IPS-11a (cell line): Measurements from ENCODE around the gene NOTCH1.
"Not testable (repeated sequence)": the region's sequence is repeated elsewhere in the genome, so short reads cannot be mapped to it uniquely, and the experiment has no call there.

Experiments
- H3K4me3 ChIP-seq: one replicate; pipeline ENCODE4 v1.5.1; 2013; ENCODE audit warnings: low read depth, low read length, control low read depth

The NOTCH1 gene

GRCh38 chr9:136565086-136565714, 19.4 kb upstream of the NOTCH1 start:
- H3K4me3 ChIP-seq, result no peak overlapping the region

GRCh38 chr9:136564379-136564988, 18.6 kb upstream of the NOTCH1 start:
- H3K4me3 ChIP-seq, result no peak overlapping the region

DNA sequence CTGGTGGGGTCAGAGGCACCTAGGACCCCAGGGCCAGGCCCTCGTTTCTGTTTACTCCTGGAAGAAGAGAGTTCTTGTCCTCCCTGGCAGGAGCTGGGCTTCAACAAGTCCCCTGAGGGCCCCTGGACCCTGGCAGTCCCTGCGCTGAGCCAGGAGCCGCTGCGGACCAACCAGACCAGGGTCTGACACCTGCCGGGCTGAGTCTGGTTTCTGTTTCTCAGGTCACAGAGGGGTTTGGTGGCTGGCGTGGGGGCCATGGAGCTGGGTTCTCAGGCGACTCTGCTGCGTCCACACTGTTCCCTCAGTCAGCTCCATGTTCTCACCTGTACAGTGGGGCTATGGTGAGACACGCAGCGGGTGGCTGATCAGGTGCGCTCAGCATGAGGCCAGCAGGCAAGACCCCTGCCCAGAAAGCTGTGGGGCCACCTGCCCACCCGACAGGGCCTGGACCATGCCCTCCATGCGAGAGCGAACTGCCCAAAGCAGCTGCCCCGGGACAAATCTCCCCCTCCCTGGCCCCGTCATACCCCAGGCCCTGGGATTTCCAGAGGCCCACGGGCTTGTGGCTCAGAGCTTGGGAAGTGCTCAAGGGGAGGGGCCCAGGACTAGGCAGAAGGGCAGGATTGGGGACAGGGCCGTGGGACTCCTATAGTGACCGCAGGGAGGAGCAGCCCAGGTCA, 17.9 kb upstream of the NOTCH1 start:
- no peak overlapping the region for H3K4me3 ChIP-seq

GRCh38 chr9:136562746-136563495, 17.1 kb upstream of the NOTCH1 start:
- no peak overlapping the region for H3K4me3 ChIP-seq

DNA sequence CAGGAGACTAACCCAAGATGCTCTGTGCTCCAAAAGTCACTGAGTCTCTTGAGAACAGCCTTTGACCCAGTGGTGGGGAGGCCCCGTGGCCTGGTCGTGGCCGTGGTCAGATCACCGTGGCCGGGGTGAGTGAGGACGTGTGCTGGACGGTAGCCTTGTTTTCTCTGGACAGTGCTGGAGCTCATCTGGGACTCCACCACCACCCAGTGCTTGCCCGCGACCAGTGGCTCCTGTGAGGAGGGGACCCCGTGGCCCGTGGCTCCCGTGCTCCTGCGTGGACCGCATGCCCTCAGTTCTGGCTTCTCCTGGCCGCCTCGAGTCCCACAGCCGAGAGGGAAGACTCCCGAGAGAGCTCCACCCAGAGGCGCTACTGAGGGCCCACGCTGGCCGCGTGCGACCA, 15.9 kb upstream of the NOTCH1 start:
- no peak overlapping the region for H3K4me3 ChIP-seq

GRCh38 chr9:136560586-136560985, 14.7 kb upstream of the NOTCH1 start:
- no peak overlapping the region for H3K4me3 ChIP-seq

- not testable (repeated sequence) for H3K4me3 ChIP-seq
Measured at GRCh38 chr9:136559371-136559770, 13.5 kb upstream of the NOTCH1 start.

DNA sequence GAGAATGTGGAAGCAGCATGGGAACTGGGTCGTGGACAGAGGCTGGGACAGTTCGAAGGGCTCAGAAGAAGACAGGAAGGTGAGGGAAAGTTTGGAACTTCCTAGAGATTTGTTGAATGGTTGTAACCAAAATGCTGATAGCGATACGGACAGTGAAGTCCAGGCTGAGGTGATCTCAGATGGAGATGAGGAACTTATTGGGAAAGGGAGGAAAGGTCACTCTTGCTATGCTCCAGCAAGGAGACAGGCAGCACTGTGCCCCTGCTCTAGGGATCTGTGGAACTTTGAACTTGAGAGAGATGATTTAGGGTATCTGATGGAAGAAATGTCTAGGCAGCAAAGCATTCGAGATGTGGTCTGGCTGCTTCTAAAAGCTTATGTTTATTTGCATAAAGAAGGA, 13.0 kb upstream of the NOTCH1 start:
- H3K4me3 ChIP-seq, result not testable (repeated sequence)

GRCh38 chr9:136558373-136558772, 12.5 kb upstream of the NOTCH1 start:
- no peak overlapping the region for H3K4me3 ChIP-seq

DNA sequence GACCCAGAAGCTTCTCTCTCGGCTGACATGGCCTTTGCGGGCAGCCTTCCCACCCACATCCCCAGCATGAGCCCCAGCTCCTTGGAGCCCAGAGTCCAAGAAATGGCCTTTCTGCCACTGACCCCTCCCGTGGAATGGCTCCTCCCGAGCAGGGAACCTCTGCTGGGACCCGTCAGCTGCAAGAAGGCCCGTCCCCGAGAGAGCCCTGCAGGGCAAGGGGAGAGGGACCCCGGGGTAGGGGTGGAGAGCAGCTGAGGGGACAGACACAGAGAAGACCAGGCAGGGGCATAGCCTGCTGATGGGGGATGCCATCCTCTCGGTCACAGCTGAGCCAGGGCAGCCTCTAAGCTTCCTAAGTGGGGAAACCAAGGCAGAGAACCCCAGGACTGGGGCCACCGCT, 11.2 kb upstream of the NOTCH1 start:
- H3K4me3 ChIP-seq, result no peak overlapping the region

DNA sequence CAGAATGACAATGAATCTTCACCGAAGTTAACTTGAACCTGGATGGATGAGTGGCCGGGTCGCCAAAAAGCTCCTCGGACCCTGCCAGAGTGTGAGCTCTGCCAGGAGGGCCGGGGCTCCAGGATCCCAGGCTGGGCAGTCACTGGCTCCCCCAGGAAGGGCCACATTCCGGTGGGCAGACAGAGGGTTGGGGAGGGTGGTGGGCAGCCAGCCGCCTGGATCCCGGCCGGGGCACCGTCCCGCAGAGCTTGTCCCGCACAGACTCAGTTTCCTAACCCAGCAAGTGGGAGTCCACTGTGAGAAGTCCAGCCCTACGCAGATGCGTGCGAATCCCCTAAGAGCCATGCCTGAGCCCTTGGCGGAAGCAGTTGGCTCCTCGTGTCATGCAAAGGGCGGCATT, 10.3 kb upstream of the NOTCH1 start:
- H3K4me3 ChIP-seq, result no peak overlapping the region

GRCh38 chr9:136554870-136555269, 9.0 kb upstream of the NOTCH1 start:
- no peak overlapping the region for H3K4me3 ChIP-seq

- no peak overlapping the region for H3K4me3 ChIP-seq
Measured at GRCh38 chr9:136553581-136553980, 7.7 kb upstream of the NOTCH1 start.

- H3K4me3 ChIP-seq, result no peak overlapping the region
Measured at GRCh38 chr9:136552117-136552703, 6.4 kb upstream of the NOTCH1 start.

- H3K4me3 ChIP-seq, result no peak overlapping the region
Measured at GRCh38 chr9:136551401-136552116, 5.7 kb upstream of the NOTCH1 start.

- no peak overlapping the region for H3K4me3 ChIP-seq
Measured at GRCh38 chr9:136550439-136551289, 4.8 kb upstream of the NOTCH1 start.

DNA sequence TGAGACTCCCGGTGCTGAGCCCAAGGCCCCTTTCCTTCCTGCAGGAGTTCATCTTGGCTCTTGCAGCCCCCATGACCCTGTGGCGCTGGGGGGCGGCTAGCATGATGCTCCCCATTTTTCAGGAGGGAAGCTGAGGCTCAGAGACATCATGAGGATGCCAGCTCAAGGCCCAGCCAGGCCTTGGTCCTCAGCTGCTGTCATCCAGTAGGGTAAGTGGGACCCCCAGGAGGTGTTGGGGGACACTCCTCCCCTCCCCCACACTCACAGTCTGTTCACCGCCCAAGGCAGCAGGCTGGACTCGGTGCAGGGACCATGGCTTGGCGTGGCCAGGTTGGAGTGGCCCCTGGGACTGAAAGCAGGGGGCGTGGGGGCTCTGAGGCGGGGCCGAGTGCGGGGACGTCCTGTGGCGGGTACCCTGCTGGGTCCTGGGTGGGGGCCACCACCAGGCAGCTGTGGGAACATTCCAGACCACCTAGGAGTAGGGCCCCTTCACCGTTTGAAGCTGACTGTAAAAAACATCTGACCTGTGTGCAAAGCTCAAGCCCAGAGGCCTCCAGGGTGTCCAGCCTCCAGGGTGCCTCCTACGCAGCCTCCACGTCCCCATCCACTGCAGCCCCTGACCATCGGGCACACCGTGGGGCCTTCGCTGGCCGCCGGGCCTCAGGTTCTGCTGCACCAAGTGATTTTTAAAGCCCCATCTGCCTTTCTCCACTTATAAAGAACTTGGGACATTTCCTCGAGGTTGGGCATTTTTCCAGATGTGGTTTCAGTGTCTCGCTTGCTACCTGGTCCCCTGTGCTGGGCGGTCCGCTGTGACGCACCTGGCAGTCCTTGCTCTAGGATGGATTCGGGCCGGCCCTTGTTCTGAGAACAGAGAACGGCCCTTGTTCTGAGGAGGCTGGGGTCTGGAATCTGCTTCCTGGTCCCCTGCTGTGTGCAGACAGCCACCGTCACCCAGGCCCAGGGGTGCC, 3.4 kb upstream of the NOTCH1 start:
- H3K4me3 ChIP-seq, result no peak overlapping the region

DNA sequence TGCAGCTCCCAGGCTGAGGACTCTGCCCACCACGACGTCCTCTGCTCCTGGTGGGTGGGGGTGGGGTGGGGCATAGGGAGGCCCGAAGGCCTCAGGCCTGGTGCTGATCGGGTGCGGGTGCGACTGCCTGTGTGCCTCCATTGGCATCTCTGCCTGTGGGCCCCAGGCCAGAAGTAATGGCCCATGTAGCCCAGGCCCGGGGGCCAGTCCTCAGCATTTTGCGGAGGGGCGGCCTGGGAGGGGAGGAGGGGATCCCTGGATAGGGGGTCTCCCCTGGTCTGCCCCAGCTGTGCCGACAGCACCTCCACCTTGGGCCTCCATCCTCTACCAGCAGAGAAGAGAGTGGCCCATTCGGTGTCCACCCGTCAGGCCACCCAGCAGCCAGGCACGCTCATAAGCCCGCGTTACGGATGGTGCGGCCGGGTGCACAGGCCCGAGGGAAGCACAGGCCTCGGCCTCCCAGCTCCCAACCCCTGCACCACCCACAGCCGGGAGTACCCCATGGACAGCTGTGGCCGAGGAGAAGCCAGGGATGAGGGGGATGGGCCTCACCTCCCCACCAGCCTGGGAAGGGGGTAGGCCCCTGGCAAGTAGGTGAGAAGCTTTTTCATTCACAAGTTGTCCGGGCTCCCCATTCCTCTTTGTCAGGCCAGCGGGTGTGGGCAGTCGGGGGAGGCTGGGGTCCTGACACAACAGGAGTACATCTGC, 1.8 kb upstream of the NOTCH1 start:
- no peak overlapping the region for H3K4me3 ChIP-seq
